HepG2 (cell line): ENCODE results near the gene PAIP2. TPM values are rescaled to one million over a fixed set of nuclear protein-coding genes. Genes with fewer than 3 reads are reported as not detected.

Experiments used
- CBFB ChIP-seq: sonication (generic); formaldehyde crosslinking; IDR thresholded peaks from 2 replicates; pipeline ENCODE4 v1.4.0; 2020; ENCODE audit warnings: missing genetic modification reagents
- DDIT3 ChIP-seq: sonication (generic); formaldehyde crosslinking; IDR thresholded peaks from 2 replicates; pipeline ENCODE4 v1.4.0; 2020; ENCODE audit warnings: mild to moderate bottlenecking, missing genetic modification reagents
- GABPB1 ChIP-seq: IDR thresholded peaks from 2 replicates; pipeline ENCODE4 v1.6.1; 2016; ENCODE audit warnings: mild to moderate bottlenecking, missing genetic modification reagents, moderate library complexity, missing compliant biosample characterization
- MYNN ChIP-seq: sonication (generic); formaldehyde crosslinking; IDR thresholded peaks from 2 replicates; pipeline ENCODE4 v1.4.0; 2020; ENCODE audit warnings: mild to moderate bottlenecking, low read depth, missing genetic modification reagents
- ZNF10 ChIP-seq: sonication (generic); formaldehyde crosslinking; IDR thresholded peaks from 2 replicates; pipeline ENCODE4 v1.4.0; 2020; ENCODE audit warnings: mild to moderate bottlenecking, low read depth, missing genetic modification reagents, borderline replicate concordance
- ZNF331 ChIP-seq: sonication (generic); formaldehyde crosslinking; IDR thresholded peaks from 2 replicates; pipeline ENCODE4 v1.4.0; 2020; ENCODE audit warnings: missing genetic modification reagents
- ZNF383 ChIP-seq: sonication (generic); formaldehyde crosslinking; IDR thresholded peaks from 2 replicates; pipeline ENCODE4 v1.4.0; 2020; ENCODE audit warnings: missing genetic modification reagents, mild to moderate bottlenecking, borderline replicate concordance
- ZNF607 ChIP-seq: sonication (generic); formaldehyde crosslinking; IDR thresholded peaks from 2 replicates; pipeline ENCODE4 v1.5.1; 2020; ENCODE audit warnings: missing genetic modification reagents, mild to moderate bottlenecking, borderline replicate concordance
- ZNF703 ChIP-seq: sonication (generic); formaldehyde crosslinking; IDR thresholded peaks from 2 replicates; pipeline ENCODE4 v1.5.1; 2020; ENCODE audit warnings: missing genetic modification reagents, mild to moderate bottlenecking, moderate library complexity, borderline replicate concordance
- polyA plus RNA-seq, 8 experiments: library from polyadenylated mRNA; depleted of rRNA in 3 of 8; stranded (reverse) in 7 of 8; unstranded in 1 of 8; fragments of >200 nt; fragmentation: Illumina TruSeq in 4 of 8; extraction: Trizol in 4 of 8; gene quantifications; 2 replicates each; pipeline versions ENCODE4 v1.2.1 to v1.2.3, GENCODE V29; 2011 to 2016; ENCODE audit warnings: low read depth in 4 of 8, missing spikeins in 1 of 8, mixed read lengths in 1 of 8; ENCODE audit not compliant: insufficient read depth in 1 of 8
- total RNA-seq, 5 experiments: library from RNA; depleted of rRNA; stranded (reverse); fragments of >200 nt; fragmentation: Illumina TruSeq; extraction: Trizol; gene quantifications; 2 replicates each; pipeline ENCODE4 v1.2.3, GENCODE V29; 2016; ENCODE audit warnings: low read depth in 1 of 5
- TF ChIP-seq, protein P1 (sequence below): sonication (generic); formaldehyde crosslinking; IDR thresholded peaks from one replicate; pipeline ENCODE4 v1.5.1; 2020; ENCODE audit warnings: mild to moderate bottlenecking, missing genetic modification reagents; ENCODE audit errors: not compliant biosample characterization
- TF ChIP-seq, protein P2 (sequence below): sonication (generic); formaldehyde crosslinking; IDR thresholded peaks from 2 replicates; pipeline ENCODE4 v1.5.1; 2020; ENCODE audit warnings: missing genetic modification reagents, mild to moderate bottlenecking, borderline replicate concordance

PAIP2 gene
- total and polyA plus RNA-seq, 2 of the 13 experiments (the other 11 are each of a cell fraction or from before 2014, with no cell fraction given): 61.5 to 76.3 TPM

GRCh38 chr5:139385061-139386049, 43.7 kb downstream of the PAIP2 start (continued):
- TF ChIP-seq ZNF607 (CRISPR knock-in tag): no peak
- no peak for TF ChIP-seq ZNF703
- TF ChIP-seq, protein P1, sequence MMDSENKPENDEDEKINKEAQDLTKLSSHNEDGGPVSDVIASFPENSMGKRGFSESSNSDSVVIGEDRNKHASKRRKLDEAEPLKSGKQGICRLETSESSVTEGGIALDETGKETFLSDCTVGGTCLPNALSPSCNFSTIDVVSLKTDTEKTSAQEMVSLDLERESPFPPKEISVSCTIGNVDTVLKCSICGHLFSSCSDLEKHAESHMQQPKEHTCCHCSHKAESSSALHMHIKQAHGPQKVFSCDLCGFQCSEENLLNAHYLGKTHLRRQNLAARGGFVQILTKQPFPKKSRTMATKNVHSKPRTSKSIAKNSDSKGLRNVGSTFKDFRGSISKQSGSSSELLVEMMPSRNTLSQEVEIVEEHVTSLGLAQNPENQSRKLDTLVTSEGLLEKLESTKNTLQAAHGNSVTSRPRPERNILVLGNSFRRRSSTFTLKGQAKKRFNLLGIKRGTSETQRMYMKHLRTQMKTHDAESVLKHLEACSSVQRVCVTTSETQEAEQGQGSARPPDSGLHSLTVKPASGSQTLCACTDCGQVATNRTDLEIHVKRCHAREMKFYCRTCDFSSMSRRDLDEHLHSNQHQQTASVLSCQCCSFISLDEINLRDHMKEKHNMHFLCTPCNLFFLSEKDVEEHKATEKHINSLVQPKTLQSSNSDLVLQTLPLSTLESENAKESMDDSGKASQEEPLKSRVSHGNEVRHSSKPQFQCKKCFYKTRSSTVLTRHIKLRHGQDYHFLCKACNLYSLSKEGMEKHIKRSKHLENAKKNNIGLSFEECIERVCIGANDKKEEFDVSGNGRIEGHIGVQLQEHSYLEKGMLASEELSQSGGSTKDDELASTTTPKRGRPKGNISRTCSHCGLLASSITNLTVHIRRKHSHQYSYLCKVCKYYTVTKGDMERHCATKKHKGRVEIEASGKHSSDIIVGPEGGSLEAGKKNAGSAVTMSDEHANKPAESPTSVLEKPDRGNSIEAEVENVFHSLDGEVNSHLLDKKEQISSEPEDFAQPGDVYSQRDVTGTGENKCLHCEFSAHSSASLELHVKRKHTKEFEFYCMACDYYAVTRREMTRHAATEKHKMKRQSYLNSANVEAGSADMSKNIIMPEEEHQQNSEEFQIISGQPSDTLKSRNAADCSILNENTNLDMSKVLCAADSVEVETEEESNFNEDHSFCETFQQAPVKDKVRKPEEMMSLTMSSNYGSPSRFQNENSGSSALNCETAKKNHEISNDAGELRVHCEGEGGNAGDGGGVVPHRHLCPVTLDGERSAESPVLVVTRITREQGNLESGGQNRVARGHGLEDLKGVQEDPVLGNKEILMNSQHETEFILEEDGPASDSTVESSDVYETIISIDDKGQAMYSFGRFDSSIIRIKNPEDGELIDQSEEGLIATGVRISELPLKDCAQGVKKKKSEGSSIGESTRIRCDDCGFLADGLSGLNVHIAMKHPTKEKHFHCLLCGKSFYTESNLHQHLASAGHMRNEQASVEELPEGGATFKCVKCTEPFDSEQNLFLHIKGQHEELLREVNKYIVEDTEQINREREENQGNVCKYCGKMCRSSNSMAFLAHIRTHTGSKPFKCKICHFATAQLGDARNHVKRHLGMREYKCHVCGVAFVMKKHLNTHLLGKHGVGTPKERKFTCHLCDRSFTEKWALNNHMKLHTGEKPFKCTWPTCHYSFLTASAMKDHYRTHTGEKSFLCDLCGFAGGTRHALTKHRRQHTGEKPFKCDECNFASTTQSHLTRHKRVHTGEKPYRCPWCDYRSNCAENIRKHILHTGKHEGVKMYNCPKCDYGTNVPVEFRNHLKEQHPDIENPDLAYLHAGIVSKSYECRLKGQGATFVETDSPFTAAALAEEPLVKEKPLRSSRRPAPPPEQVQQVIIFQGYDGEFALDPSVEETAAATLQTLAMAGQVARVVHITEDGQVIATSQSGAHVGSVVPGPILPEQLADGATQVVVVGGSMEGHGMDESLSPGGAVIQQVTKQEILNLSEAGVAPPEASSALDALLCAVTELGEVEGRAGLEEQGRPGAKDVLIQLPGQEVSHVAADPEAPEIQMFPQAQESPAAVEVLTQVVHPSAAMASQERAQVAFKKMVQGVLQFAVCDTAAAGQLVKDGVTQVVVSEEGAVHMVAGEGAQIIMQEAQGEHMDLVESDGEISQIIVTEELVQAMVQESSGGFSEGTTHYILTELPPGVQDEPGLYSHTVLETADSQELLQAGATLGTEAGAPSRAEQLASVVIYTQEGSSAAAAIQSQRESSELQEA (CRISPR knock-in tag): no peak
- no peak for TF ChIP-seq ZNF383 (CRISPR knock-in tag)
- TF ChIP-seq CBFB: no peak
- TF ChIP-seq ZNF10 (CRISPR knock-in tag): no peak
- TF ChIP-seq GABPB1 (CRISPR knock-in tag): no peak
- TF ChIP-seq ZNF331 (CRISPR knock-in tag): no peak
- no peak for TF ChIP-seq MYNN (CRISPR knock-in tag)
- no peak for TF ChIP-seq DDIT3 (CRISPR knock-in tag)
- TF ChIP-seq, protein P2, sequence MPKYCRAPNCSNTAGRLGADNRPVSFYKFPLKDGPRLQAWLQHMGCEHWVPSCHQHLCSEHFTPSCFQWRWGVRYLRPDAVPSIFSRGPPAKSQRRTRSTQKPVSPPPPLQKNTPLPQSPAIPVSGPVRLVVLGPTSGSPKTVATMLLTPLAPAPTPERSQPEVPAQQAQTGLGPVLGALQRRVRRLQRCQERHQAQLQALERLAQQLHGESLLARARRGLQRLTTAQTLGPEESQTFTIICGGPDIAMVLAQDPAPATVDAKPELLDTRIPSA: no peak
